Upper lobe of left lung (tissue), 4 donors: ENCODE data around the gene ASIC2.

Source experiments
- CTCF ChIP-seq, 6 experiments: fragments of 450-650 bp in 4 of 6; fragments of 200-600 bp in 2 of 6; sonication (generic) in 2 of 6; IDR thresholded peaks; one replicate each; pipeline ENCODE4 v1.5.1; 2016 to 2019; ENCODE audit warnings: antibody characterized with exemption in 6 of 6
- EP300 ChIP-seq, 4 donors: sonication (generic); formaldehyde crosslinking; IDR thresholded peaks; one replicate each; pipeline ENCODE4 v1.5.1; 2017; ENCODE audit warnings: antibody characterized with exemption in 4 of 4, control low read depth in 2 of 4
- POLR2A ChIP-seq, 4 donors: fragments of 450-650 bp; IDR thresholded peaks; one replicate each; pipeline ENCODE4 v1.5.1; 2016 to 2017; ENCODE audit warnings: antibody characterized with exemption in 4 of 4, mild to moderate bottlenecking in 2 of 4

GRCh38 chr17:33131620-33132019 is 161.5 kb downstream of the ASIC2 start:
- TF ChIP-seq CTCF (IDR thresholded peaks at IDR 0.05) (no peak), POLR2A (IDR thresholded peaks at IDR 0.05) (no peak), EP300 (IDR thresholded peaks at IDR 0.05) (no peak)
